GM23338 (cell line): Measurements from ENCODE around the gene FBXL20. TPM values are rescaled to one million over a fixed set of nuclear protein-coding genes. Genes with fewer than 3 reads are reported as not detected.

ENCODE experiments used
- ATAC-seq: fragments of 200-7000 bp; cut with Tn5 transposase; 3 replicates; pipeline ENCODE4 v1.9.1; 2020
- DNase-seq: peaks from one replicate; pipeline ENCODE4 v3.0.0-alpha.2; 2015; ENCODE audit warnings: low spot score
- H2AFZ ChIP-seq: fragments of 200-600 bp; sonication (generic); 2 replicates; pipeline ENCODE4 v1.8.0; 2016; ENCODE audit warnings: antibody characterized with exemption, mild to moderate bottlenecking, moderate library complexity
- H3F3A ChIP-seq: fragments of 200-600 bp; sonication (generic); replicated peaks from 2 replicates; pipeline ENCODE4 v1.8.0; 2017; ENCODE audit warnings: antibody characterized with exemption, mixed run types, low read depth
- H3K27ac ChIP-seq: fragments of 200-600 bp; sonication (generic); 2 replicates; pipeline ENCODE4 v1.6.1; 2016; ENCODE audit warnings: low read depth
- H3K27me3 ChIP-seq: fragments of 200-600 bp; sonication (generic); 2 replicates; pipeline ENCODE4 v1.8.0; 2016; ENCODE audit warnings: mild to moderate bottlenecking, mixed run types, moderate library complexity; ENCODE audit not compliant: insufficient read depth
- H3K36me3 ChIP-seq: fragments of 200-600 bp; sonication (generic); 2 replicates; pipeline ENCODE4 v1.8.0; 2016; ENCODE audit warnings: mild to moderate bottlenecking; ENCODE audit not compliant: insufficient read depth
- H3K4me1 ChIP-seq: fragments of 200-600 bp; sonication (generic); 2 replicates; pipeline ENCODE4 v1.8.0; 2016; ENCODE audit warnings: mild to moderate bottlenecking, moderate library complexity; ENCODE audit not compliant: insufficient read depth
- H3K4me2 ChIP-seq: fragments of 200-600 bp; sonication (generic); 2 replicates; pipeline ENCODE4 v1.7.1; 2017; ENCODE audit warnings: mixed run types
- H3K4me3 ChIP-seq: fragments of 200-600 bp; sonication (generic); 2 replicates; pipeline ENCODE4 v1.6.1; 2016; ENCODE audit warnings: mixed run types
- H3K79me2 ChIP-seq: fragments of 200-600 bp; sonication (generic); replicated peaks from 2 replicates; pipeline ENCODE4 v1.8.0; 2017; ENCODE audit warnings: mild to moderate bottlenecking; ENCODE audit not compliant: insufficient read depth
- H3K9me2 ChIP-seq: fragments of 200-600 bp; sonication (generic); 2 replicates; pipeline ENCODE4 v1.8.0; 2017; ENCODE audit not compliant: insufficient read depth
- H4K20me1 ChIP-seq: fragments of 200-600 bp; sonication (generic); replicated peaks from 2 replicates; pipeline ENCODE4 v1.8.0; 2017; ENCODE audit warnings: mild to moderate bottlenecking; ENCODE audit not compliant: insufficient read depth
- H3K27ac Mint-ChIP-seq: 2 replicates; pipeline ENCODE4 v1.8.0; 2020; ENCODE audit warnings: inconsistent platforms, mild to moderate bottlenecking, moderate library complexity, mixed read lengths
- H3K27me3 Mint-ChIP-seq: 3 replicates; pipeline ENCODE4 v1.8.0; 2022; ENCODE audit warnings: low read depth, mild to moderate bottlenecking, moderate library complexity, mixed read lengths, inconsistent platforms; ENCODE audit not compliant: insufficient read depth, poor library complexity
- H3K36me3 Mint-ChIP-seq: 3 replicates; pipeline ENCODE4 v1.8.0; 2021; ENCODE audit warnings: low read depth, mild to moderate bottlenecking, inconsistent platforms, moderate library complexity, mixed read lengths
- H3K4me1 Mint-ChIP-seq: 3 replicates; pipeline ENCODE4 v1.8.0; 2020; ENCODE audit warnings: mild to moderate bottlenecking, inconsistent platforms, mixed read lengths
- H3K4me3 Mint-ChIP-seq: 3 replicates; pipeline ENCODE4 v1.8.0; 2021; ENCODE audit warnings: moderate library complexity, mild to moderate bottlenecking, inconsistent platforms, mixed read lengths
- H3K9me3 Mint-ChIP-seq: 3 replicates; pipeline ENCODE4 v1.8.0; 2020; ENCODE audit warnings: moderate library complexity, mild to moderate bottlenecking, inconsistent platforms, mixed read lengths
- CREB1 ChIP-seq: fragments of 250-450 bp; sonication (Bioruptor Pico); IDR thresholded peaks from 2 replicates; pipeline ENCODE4 v1.5.0; 2020; ENCODE audit warnings: low read depth, mild to moderate bottlenecking, moderate library complexity
- ETS1 ChIP-seq: IDR thresholded peaks from 2 replicates; pipeline ENCODE4 v1.6.1; 2016; ENCODE audit warnings: antibody characterized with exemption
- EZH2 ChIP-seq: fragments of 200-600 bp; sonication (generic); IDR thresholded peaks from one replicate; pipeline ENCODE4 v1.8.0; 2017; ENCODE audit warnings: antibody characterized with exemption, mild to moderate bottlenecking, low read depth; ENCODE audit not compliant: unreplicated experiment
- EZH2phosphoT487 ChIP-seq: fragments of 200-600 bp; sonication (generic); IDR thresholded peaks from one replicate; pipeline ENCODE4 v1.8.1; 2018; ENCODE audit warnings: antibody characterized with exemption; ENCODE audit not compliant: unreplicated experiment
- JUNB ChIP-seq: IDR thresholded peaks from one replicate; pipeline ENCODE4 v1.6.1; 2016; ENCODE audit warnings: antibody characterized with exemption; ENCODE audit not compliant: unreplicated experiment
- NANOG ChIP-seq: IDR thresholded peaks from 2 replicates; pipeline ENCODE4 v1.6.1; 2016; ENCODE audit warnings: antibody characterized with exemption, borderline replicate concordance
- POLR2AphosphoS5 ChIP-seq: IDR thresholded peaks from 2 replicates; pipeline ENCODE4 v1.6.1; 2016; ENCODE audit warnings: antibody characterized with exemption, low read depth
- REST ChIP-seq: IDR thresholded peaks from one replicate; pipeline ENCODE4 v1.6.1; 2018; ENCODE audit warnings: antibody characterized with exemption; ENCODE audit not compliant: unreplicated experiment
- STAT1 ChIP-seq: IDR thresholded peaks from one replicate; pipeline ENCODE4 v1.6.1; 2016; ENCODE audit warnings: antibody characterized with exemption; ENCODE audit not compliant: unreplicated experiment
- ZNF114 ChIP-seq: fragments of 250-450 bp; sonication (Bioruptor Pico); IDR thresholded peaks from 2 replicates; pipeline ENCODE4 v1.5.0; 2020; ENCODE audit warnings: mild to moderate bottlenecking, moderate library complexity
- ZNF331 ChIP-seq: fragments of 250-450 bp; sonication (Bioruptor Pico); IDR thresholded peaks from 2 replicates; pipeline ENCODE4 v1.5.0; 2020; ENCODE audit warnings: low read depth, mild to moderate bottlenecking, moderate library complexity
- ZNF462 ChIP-seq: fragments of 250-450 bp; sonication (Bioruptor Pico); IDR thresholded peaks from 2 replicates; pipeline ENCODE4 v1.5.0; 2020; ENCODE audit warnings: mild to moderate bottlenecking, moderate library complexity
- polyA plus RNA-seq: library from polyadenylated mRNA; unstranded; fragments of >200 nt; fragmentation: Nextera tagmentation; extraction: Ambion mirVana; gene quantifications from 2 replicates; pipeline ENCODE4 v1.2.1, GENCODE V29; 2016
- total RNA-seq: library from RNA; depleted of rRNA; stranded (reverse); fragments of >200 nt; shearing (Covaris generic); gene quantifications from 2 replicates; pipeline ENCODE4 v1.2.3, GENCODE V29; 2014
- TF ChIP-seq, protein P1 (sequence below), 2 experiments: fragments of 200-600 bp in 1 of 2; sonication (generic) in 1 of 2; conservative IDR thresholded peaks; 2 replicates each; pipeline versions ENCODE4 v1.5.1 to v1.6.1; 2016 to 2017; ENCODE audit warnings: antibody characterized with exemption in 2 of 2, low read depth in 2 of 2, mild to moderate bottlenecking in 2 of 2, moderate library complexity in 1 of 2

FBXL20 gene
- total and polyA plus RNA-seq, 2 experiments from 2014 or later, result 2.9 to 6.9 TPM

- Mint-ChIP-seq H3K27ac (no peak overlapping the region; the same call in 1 of the 2 replicates), H3K36me3 (no peaks in the 10 kb centered on the region), H3K27me3 (no peaks in the 10 kb centered on the region), H3K4me1 (peaks cover 7% of the 10 kb centered on the region; the same call in 2 of the 3 replicates), H3K4me3 (no peak overlapping the region), H3K9me3 (no peaks in the 10 kb centered on the region)
- H3K36me3 ChIP-seq, result no peaks in the 10 kb centered on the region
- H3K4me1 ChIP-seq, result 0 out of 2 replicates have a peak, but pooled peaks cover 3% of the 10 kb centered on the region
- no peak overlapping the region for H3K27ac ChIP-seq
- H3F3A ChIP-seq, result 0 out of 2 replicates have a peak, but pooled peaks cover 3% of the 10 kb centered on the region
- H2AFZ ChIP-seq, result no peak overlapping the region
- no peaks in the 10 kb centered on the region for H3K9me2 ChIP-seq
- ATAC-seq (no peak), DNase-seq (no peak)
- no peak overlapping the region for H3K4me2 ChIP-seq
- no peaks in the 10 kb centered on the region for H3K79me2 ChIP-seq
- no peaks in the 10 kb centered on the region for H3K27me3 ChIP-seq
- H3K4me3 ChIP-seq, result no peak overlapping the region
- TF ChIP-seq EZH2 (no peak), POLR2AphosphoS5 (no peak), ZNF331 (CRISPR knock-in tag) (no peak), ZNF462 (CRISPR knock-in tag) (no peak), ETS1 (no peak), JUNB (no peak), ZNF114 (no peak), NANOG (no peak), CREB1 (no peak), REST (no peak), STAT1 (no peak), EZH2phosphoT487 (no peak)
- TF ChIP-seq, protein P1, sequence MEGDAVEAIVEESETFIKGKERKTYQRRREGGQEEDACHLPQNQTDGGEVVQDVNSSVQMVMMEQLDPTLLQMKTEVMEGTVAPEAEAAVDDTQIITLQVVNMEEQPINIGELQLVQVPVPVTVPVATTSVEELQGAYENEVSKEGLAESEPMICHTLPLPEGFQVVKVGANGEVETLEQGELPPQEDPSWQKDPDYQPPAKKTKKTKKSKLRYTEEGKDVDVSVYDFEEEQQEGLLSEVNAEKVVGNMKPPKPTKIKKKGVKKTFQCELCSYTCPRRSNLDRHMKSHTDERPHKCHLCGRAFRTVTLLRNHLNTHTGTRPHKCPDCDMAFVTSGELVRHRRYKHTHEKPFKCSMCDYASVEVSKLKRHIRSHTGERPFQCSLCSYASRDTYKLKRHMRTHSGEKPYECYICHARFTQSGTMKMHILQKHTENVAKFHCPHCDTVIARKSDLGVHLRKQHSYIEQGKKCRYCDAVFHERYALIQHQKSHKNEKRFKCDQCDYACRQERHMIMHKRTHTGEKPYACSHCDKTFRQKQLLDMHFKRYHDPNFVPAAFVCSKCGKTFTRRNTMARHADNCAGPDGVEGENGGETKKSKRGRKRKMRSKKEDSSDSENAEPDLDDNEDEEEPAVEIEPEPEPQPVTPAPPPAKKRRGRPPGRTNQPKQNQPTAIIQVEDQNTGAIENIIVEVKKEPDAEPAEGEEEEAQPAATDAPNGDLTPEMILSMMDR (conservative IDR thresholded peaks at IDR 0.05; ENCODE audit: low read depth in 2 of 2), result no peak
- no peaks in the 10 kb centered on the region for H4K20me1 ChIP-seq
Observed at GRCh38 chr17:39357488-39357887, 43.9 kb downstream of the FBXL20 start.
